ENCODE results near the gene C9orf78. TPM values are rescaled to one million over a fixed set of nuclear protein-coding genes. Genes with fewer than 3 reads are reported as not detected.

The C9orf78 gene
- total RNA-seq, 1 donor from 2014 or later, result 37.7 TPM

DNA sequence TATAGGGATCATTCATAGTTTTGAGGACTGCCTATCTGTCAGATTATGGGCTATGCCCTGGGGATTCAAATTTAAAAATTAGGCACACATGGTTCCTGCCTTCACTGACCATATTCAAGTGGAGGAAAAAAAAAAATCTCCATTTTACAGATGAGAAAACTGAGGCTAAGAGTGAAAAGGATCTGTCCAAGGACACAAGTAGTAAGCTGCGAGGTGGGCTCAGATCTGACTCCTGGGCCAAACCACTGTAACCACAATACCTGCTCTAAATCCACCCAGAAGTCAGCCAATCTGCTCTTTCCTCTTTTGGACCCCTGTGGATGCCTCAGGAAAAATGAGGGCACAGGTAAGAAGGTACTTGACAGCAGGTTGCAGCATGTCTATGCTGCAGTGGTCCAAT lies 8.3 kb downstream of the C9orf78 start:
- peaks cover 11% of the 10 kb centered on the region for H3K4me1 Mint-ChIP-seq (ENCODE audit: low read depth)
- H3K9me3 Mint-ChIP-seq (ENCODE audit: low read depth), result no peaks in the 10 kb centered on the region
- no peaks in the 10 kb centered on the region for H3K27me3 Mint-ChIP-seq (ENCODE audit: low read depth)
- H3K27ac Mint-ChIP-seq (ENCODE audit: unreplicated experiment), result no peak overlapping the region
- no peak for DNase-seq (ENCODE audit: low spot score)
- H3K4me3 Mint-ChIP-seq (ENCODE audit: unreplicated experiment), result no peak overlapping the region
- TF ChIP-seq, protein P1, sequence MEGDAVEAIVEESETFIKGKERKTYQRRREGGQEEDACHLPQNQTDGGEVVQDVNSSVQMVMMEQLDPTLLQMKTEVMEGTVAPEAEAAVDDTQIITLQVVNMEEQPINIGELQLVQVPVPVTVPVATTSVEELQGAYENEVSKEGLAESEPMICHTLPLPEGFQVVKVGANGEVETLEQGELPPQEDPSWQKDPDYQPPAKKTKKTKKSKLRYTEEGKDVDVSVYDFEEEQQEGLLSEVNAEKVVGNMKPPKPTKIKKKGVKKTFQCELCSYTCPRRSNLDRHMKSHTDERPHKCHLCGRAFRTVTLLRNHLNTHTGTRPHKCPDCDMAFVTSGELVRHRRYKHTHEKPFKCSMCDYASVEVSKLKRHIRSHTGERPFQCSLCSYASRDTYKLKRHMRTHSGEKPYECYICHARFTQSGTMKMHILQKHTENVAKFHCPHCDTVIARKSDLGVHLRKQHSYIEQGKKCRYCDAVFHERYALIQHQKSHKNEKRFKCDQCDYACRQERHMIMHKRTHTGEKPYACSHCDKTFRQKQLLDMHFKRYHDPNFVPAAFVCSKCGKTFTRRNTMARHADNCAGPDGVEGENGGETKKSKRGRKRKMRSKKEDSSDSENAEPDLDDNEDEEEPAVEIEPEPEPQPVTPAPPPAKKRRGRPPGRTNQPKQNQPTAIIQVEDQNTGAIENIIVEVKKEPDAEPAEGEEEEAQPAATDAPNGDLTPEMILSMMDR (IDR thresholded peaks at IDR 0.05), result no peak
- peaks cover 9% of the 10 kb centered on the region for H3K36me3 Mint-ChIP-seq (ENCODE audit: low read depth)

DNA sequence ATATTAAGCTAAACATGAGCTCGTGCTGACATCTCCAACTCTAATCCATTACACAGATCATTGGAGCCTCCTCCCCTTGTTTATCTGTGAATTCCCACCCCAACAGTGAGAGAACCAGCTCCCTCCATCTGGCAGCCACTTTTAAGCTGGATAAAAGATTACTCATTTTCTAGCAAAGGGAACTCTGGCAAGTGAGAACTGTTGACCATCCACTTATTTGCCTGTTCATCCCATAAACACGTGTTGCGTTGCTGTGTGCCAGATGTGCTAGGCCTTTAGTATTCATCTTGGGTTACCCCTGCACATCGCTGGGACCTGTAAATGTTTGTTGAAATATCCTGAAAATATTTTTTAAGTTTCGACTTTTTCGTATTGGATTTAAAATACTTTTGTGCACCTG lies 8.7 kb downstream of the C9orf78 start:
- H3K4me1 Mint-ChIP-seq (ENCODE audit: low read depth), result peaks cover 11% of the 10 kb centered on the region
- H3K36me3 Mint-ChIP-seq (ENCODE audit: low read depth), result peaks cover 9% of the 10 kb centered on the region
- no peaks in the 10 kb centered on the region for H3K27me3 Mint-ChIP-seq (ENCODE audit: low read depth)
- no peak overlapping the region for H3K4me3 Mint-ChIP-seq (ENCODE audit: unreplicated experiment)
- DNase-seq (ENCODE audit: low spot score), result no peak
- TF ChIP-seq, protein P1 (IDR thresholded peaks at IDR 0.05), result no peak
- no peak overlapping the region for H3K27ac Mint-ChIP-seq (ENCODE audit: unreplicated experiment)
- H3K9me3 Mint-ChIP-seq (ENCODE audit: low read depth), result no peaks in the 10 kb centered on the region

DNA sequence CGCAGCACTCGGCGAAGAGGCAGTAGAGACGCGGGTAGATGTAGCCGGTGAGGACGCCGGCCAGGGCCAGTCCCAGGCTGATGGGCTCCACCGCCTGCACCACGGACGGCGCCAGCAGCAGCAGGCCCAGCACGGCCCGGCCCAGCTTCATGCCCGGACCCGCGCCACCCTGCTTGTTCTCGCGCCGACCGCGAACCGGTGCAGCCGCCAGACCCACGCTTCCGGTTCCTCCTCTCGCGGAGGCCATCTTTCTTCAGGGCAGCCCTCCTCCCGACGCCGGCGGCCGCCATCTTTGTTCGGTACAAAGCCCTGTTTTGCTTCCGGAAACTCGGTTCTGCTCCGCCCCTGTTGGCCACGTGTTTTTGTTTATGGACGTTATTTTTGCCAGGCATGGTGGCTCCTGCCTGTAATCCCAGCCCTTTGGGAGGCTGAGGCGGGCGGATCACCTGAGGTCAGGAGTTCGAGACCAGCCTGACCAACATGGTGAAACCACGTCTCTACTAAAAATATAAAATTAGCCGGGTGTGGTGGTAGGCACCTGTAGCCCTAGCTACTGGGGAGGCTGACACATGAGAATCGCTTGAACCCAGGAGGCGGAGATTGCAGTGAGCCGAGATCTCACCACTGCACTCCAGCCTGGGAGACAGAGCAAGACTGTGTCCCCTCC lies 11.0 kb downstream of the C9orf78 start, which contains the start of gene TOR1A:
TOR1A (minus strand) TSS at position 202 of the 667 bp plus-strand sequence; CDS start at position 151, 51 bp downstream.
- no peak for DNase-seq (ENCODE audit: low spot score)
- Mint-ChIP-seq H3K4me1 (ENCODE audit: low read depth) (peaks cover 11% of the 10 kb centered on the region), H3K27me3 (ENCODE audit: low read depth) (no peaks in the 10 kb centered on the region), H3K4me3 (ENCODE audit: unreplicated experiment) (peak within 1 kb of the TSS; percentile 82), H3K27ac (ENCODE audit: unreplicated experiment) (peak within 1 kb of the TSS; percentile 80), H3K9me3 (ENCODE audit: low read depth) (no peaks in the 10 kb centered on the region), H3K36me3 (ENCODE audit: low read depth) (peaks cover 6% of the 10 kb centered on the region)
- TF ChIP-seq, protein P1 (IDR thresholded peaks at IDR 0.05), result no peak

DNA sequence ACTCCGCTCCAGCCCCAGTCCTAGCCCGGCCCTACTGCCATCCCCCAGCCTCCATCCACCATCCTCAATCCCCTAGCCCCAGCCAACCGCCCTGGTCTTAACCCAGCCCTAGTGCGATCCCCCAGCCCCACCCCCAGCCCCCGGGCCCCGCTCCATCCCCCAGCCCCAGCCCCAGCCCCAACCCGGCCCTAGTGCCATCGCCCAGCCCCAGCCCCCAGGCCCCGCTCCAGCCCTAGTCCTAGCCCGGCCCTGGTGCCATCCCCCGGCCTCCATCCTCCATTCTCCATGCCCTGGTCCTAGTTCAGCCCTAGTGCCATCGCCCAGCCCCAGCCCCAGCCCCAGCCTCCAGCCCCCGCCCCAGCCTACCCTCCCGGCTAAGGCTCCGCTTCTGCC lies 11.5 kb downstream of the C9orf78 start:
- no peak for DNase-seq (ENCODE audit: low spot score)
- Mint-ChIP-seq H3K4me3 (ENCODE audit: unreplicated experiment) (peak overlapping the region; percentile 82), H3K27ac (ENCODE audit: unreplicated experiment) (peak overlapping the region; percentile 65), H3K36me3 (ENCODE audit: low read depth) (peaks cover 5% of the 10 kb centered on the region), H3K9me3 (ENCODE audit: low read depth) (no peaks in the 10 kb centered on the region), H3K27me3 (ENCODE audit: low read depth) (no peaks in the 10 kb centered on the region), H3K4me1 (ENCODE audit: low read depth) (peaks cover 11% of the 10 kb centered on the region)
- TF ChIP-seq, protein P1 (IDR thresholded peaks at IDR 0.05), result no peak

DNA sequence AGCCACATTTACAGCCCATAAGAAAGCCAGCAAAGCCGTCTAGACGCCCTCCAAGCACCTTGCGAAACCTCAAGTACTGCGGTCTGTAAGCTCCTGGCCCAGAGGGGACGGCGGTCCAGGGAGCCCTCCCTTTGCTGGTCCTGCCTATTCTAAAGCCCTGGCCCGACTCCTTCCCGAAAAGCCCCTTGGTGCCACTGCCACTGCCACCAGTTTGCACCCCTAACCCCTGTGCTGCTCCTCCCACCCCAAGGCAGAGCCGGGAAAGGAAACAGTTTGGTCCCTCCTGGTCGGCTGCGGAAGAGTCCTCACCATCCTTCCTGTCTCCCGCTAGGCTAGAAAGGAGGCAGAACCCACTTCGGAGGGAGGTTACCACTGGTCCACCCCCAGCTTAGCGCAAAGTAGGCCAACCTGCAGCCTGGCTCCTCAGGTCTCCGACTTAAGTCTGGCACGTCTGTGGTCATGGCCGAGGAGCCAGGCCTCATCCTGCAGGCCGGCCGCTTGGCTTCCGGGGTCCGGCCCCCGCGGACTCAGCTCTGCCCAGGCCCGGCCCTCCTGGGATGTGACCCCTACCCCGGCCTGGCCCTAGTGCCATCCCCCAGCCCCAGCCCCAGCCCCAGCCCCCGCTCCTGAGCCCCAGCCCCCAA lies 12.1 kb downstream of the C9orf78 start:
- Mint-ChIP-seq H3K27me3 (ENCODE audit: low read depth) (no peaks in the 10 kb centered on the region), H3K27ac (ENCODE audit: unreplicated experiment) (peak overlapping the region; percentile 76), H3K36me3 (ENCODE audit: low read depth) (peaks cover 8% of the 10 kb centered on the region), H3K4me1 (ENCODE audit: low read depth) (peaks cover 11% of the 10 kb centered on the region), H3K4me3 (ENCODE audit: unreplicated experiment) (peak overlapping the region; percentile 82), H3K9me3 (ENCODE audit: low read depth) (no peaks in the 10 kb centered on the region)
- no peak for DNase-seq (ENCODE audit: low spot score)
- TF ChIP-seq, protein P1 (IDR thresholded peaks at IDR 0.05), result no peak

All from chondrocyte (in vitro differentiated cells).